HG02943 (cell line): ENCODE results near the gene ANKRD2.
"Not testable (repeated sequence)": the region's sequence is repeated elsewhere in the genome, so short reads cannot be mapped to it uniquely, and the experiment has no call there.

ENCODE experiments used
- ATAC-seq: cut with Tn5 transposase; IDR thresholded peaks from one replicate; pipeline ENCODE4 v1.9.1; 2021; ENCODE audit warnings: mild to moderate bottlenecking, low read depth, moderate library complexity; ENCODE audit not compliant: unreplicated experiment

The ANKRD2 gene

DNA sequence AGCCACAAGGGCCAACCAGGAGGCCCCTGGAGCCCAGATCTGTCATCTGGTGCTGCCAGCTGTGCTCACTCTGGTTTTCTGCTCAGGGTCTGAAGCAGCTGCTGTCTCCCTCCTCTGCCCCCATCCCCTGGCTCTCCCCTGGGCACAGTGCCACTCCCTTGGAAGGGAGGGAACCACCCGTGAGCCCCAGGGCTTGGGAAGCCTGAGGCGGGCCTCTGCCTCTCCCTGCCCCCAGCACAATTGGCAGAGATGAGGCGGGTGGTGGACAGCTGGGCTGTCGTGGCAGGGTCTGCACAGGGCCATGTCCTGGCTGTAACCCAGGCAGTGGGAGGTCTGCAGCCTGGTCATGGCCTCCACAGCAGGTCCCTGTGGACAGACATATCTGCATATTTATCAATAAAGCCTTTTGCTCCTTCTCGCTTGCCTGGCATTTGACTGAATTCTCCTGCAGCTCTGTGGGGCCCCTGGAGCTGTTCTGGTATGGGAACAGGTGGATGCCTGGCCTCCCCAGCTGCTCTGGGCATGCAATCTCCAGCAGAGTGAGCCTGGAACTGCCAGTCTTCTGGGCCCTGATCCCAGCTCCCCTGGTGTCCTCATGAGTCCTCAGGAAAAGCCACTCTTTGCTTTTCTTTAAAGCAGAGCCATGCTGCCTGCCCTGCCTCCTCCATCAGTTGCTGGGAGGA lies 1.6 kb upstream of the ANKRD2 start:
- no peak for ATAC-seq

GRCh38 chr10:97571622-97572021 lies 957 bp upstream of the ANKRD2 start:
- no peak for ATAC-seq

GRCh38 chr10:97573021-97573420 lies 442 bp downstream of the ANKRD2 start:
- ATAC-seq: no peak

DNA sequence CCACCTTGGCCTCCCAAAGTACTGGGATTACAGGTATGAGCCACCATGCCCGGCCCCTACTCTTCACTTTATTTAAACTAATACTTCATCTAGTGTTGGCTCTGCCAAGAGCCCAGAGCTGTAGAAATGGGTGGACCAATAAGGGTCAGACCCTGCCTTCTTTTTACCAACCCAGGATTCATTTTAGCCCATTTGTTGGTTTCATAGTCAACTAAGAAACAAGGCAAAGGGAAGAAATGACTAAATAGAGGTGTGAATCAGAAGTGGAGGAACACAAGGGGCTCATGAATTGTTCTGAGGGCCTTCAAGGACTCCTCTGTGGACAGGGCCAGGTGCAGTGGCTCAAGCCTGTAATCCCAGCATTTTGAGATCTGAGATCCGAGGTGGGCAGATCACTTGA lies 1.1 kb downstream of the ANKRD2 start:
- no peak for ATAC-seq

- no peak for ATAC-seq
These were observed 2.0 kb downstream of the ANKRD2 start for GRCh38 chr10:97574374-97575126.

GRCh38 chr10:97575127-97575668 lies 2.6 kb downstream of the ANKRD2 start:
- no peak for ATAC-seq

DNA sequence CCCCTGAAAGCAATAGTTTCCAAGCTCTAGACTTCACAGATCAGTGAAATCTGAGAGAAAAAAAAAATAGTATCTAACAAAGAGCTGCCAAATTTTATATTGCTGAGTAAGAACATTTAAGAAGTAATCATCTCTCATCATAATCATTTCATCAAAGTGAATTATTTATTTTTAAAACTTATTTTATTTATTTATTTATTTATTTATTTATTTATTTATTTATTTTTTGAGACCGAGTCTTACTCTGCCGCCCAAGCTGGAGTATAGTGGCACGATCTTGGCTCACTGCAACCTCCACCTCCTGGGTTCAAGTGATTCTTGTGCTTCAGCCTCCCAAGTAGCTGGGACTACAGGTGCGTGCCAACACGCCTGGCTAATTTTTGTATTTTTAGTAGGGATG lies 3.9 kb downstream of the ANKRD2 start:
- ATAC-seq: not testable (repeated sequence)

- no peak for ATAC-seq
These were observed 5.1 kb downstream of the ANKRD2 start for GRCh38 chr10:97577701-97578100.

- ATAC-seq: no peak
These were observed 5.7 kb downstream of the ANKRD2 start for GRCh38 chr10:97578171-97578844.

GRCh38 chr10:97580421-97581367 lies 8.1 kb downstream of the ANKRD2 start:
- ATAC-seq: no peak

DNA sequence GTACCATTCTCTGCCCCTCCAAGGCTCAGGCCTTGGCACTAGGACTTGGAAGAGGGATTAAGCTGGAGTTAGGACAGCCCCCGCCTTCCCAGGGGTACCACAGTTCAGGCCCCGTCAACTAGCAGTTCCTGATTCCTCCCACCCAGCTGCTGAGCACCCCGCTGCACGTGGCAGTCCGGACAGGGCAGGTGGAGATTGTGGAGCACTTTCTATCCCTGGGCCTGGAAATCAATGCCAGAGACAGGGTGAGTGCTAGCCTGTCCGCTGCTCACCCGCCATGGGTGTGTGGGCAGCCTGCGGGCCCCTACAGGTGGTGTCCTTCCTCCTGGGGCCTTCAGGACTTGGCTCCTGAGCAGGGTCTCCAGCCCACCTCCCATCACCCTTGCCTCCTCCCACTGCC lies 9.6 kb downstream of the ANKRD2 start:
- no peak for ATAC-seq

GRCh38 chr10:97583476-97583875 lies 10.9 kb downstream of the ANKRD2 start:
- ATAC-seq: no peak

GRCh38 chr10:97584060-97584797 lies 11.7 kb downstream of the ANKRD2 start, which contains the start of gene HOGA1:
HOGA1 (plus strand) TSS chr10:97584389; CDS start chr10:97584704, 315 bp downstream.
- peak; percentile 73 for ATAC-seq

DNA sequence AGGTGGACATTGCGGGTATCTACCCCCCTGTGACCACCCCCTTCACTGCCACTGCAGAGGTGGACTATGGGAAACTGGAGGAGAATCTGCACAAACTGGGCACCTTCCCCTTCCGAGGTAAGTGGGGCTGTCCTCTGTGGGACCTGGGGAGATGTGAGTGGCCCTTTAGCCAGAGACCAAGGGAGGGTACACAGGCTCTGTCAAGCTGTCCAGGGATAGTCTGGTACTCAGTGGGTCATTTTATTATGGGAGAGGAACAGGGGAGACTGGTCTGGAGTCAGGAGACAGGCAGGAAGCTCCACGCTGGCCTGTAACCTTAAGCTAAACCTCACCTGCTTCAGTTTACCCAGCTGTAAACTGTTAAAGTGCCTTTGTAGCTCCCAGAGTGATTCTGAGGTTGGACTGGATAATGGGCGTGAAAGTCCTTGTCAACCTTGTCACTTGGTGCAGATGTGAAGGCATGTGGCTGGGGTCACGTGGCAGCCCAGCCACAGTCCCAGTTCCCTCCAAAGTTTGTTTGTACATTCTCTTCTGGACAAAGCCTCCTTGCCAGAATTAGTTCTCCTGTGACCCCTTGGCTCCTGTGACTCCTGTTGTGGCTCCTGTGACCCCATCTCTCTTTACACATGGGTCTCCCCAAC lies 12.3 kb downstream of the ANKRD2 start:
- no peak for ATAC-seq

- ATAC-seq: no peak
These were observed 12.8 kb downstream of the ANKRD2 start for GRCh38 chr10:97585439-97585811.

- ATAC-seq: no peak
These were observed 14.6 kb downstream of the ANKRD2 start for GRCh38 chr10:97587183-97587582.

- no peak for ATAC-seq
These were observed 16.9 kb downstream of the ANKRD2 start, which contains the start of gene C10orf62 for GRCh38 chr10:97589479-97589878. C10orf62 (plus strand) TSS chr10:97589721; CDS start chr10:97589898, 177 bp downstream.

- ATAC-seq: no peak
These were observed 17.6 kb downstream of the ANKRD2 start for GRCh38 chr10:97590082-97590747.
